ENCODE measurements around the gene B9D1. TPM values are rescaled to one million over a fixed set of nuclear protein-coding genes. Genes with fewer than 3 reads are reported as not detected.

B9D1 gene, protein sequence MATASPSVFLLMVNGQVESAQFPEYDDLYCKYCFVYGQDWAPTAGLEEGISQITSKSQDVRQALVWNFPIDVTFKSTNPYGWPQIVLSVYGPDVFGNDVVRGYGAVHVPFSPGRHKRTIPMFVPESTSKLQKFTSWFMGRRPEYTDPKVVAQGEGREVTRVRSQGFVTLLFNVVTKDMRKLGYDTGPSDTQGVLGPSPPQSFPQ
- total RNA-seq, result 17.8 and 32.2 TPM in 2 replicates

DNA sequence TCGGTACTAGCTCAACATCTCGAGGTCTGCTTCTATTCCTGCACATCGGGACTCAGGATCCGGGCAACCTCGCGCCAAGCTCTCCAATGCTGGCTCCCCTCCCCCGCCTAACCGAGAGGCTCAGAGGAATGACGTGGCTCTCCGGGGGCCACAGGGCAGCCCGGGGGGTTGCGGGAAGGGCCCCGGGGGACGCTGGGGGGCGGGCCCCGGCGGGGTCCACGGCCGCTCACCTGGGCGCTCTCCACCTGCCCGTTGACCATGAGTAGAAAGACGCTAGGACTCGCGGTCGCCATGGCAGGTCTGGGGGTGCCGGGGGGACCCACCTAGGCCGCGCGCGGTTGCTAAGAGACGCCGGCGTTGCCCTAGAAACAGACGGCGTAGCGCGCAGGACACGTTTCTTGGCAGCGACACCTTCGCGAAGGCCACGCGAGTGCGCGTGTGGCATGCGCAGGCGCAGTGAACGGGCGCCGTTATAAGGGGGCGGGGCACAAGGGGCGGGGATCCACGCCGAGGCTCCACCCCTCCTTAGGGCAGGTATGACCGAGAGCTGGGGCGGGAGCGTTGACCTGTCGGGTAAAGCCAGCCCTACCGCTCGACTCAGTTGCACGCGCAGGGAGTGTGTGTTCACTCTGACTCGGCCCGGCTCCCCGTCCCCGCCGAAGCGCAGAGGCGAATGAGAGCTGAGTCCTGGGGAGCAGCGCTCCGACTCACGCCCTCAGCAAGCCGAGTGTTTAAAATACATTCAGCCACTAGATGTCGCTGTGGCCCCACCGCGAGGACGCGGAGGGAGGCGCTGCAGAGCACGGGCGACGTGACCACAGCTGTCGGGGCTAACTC, at the start of gene B9D1:
B9D1 (minus strand) TSS at position 447 of the 837 bp plus-strand sequence; CDS start at position 293, 154 bp downstream.

DNA sequence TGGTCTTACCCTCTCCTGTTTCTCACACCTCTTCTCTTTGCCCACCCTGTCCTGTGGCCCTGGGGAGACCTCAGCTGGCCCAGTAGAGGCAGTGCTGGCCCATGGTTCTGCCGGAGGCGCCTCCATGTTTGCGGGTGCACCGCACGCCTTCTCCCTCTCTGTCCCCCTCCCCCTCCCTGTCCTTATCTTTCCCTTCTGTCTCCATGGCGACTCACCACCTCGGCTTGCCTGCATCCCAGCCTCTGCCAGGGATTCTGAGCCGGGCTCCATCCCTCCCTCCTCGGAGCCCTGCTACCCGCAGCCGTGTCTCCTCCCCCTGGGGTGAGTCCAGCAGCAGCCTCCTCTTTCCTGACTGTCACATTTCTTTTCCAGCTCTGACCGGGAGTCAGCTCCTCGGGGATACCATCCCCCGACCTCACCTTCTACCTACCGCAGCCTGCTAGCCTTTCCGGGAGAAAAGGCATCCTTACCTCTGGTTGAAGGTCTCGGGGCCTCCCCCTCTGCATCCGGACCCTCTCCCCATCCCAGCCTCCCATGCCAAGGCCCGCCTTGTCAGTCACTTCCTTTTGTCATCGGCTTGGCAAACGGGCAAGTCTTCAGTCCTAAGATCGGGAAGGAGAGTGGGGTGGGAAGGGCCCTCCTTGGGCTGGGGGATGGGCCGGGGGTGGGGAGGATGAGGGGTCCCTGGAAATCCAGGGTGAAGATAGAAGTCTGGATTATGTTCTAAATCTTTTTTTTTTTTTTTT, 48.5 kb upstream of the B9D1 start, which contains the start of gene RNF112:
RNF112 (plus strand) TSS at position 358 of the 746 bp plus-strand sequence; CDS start at position 535, 177 bp downstream.

DNA sequence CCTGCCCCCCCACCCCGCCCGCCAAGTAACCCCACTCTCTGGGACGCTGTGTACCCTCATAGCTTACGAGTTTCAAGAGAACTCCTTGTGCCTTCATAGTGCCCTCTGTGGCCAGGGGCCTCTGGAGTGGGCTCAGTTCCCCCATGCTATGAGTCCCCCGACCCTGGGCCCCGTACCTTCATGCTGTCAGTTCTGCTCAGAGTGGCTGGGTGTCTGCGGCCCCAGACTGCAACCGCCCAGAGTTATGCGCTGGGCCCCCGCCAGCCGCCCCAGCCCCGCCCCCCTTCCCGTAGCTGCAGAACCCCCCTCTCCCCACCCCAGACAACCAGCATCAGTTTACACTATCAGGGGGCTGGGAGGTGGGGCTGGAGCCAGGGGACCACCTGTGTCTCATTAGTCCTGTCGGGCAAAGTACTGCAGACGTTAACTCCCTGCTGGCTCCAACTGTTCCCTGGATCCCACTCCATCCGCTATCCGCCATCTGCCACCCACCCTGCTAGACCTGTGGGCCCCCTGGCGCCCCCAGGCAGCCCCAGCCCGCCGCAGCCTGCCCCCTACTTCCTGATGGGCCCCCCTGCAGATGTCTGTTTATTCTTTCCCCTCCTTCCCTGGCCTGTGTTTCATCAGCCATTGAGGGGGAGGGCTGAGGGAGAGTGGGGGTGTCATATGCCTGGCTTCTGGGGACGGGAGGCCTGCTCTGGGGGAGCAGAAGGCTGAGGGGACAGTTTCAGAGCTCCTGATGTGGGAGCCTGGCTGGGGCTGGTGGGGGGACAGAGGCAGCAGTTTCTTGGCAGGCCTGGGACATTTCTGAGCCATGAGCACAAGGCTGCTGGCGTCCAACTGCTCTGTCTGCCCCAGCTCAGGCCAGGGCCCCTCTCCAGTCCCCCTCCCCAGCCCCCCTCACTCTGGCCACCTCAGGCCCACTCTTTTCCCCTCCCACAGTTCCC, 24.7 kb upstream of the B9D1 start, which contains the start of gene MFAP4:
MFAP4 (minus strand) TSS at position 217 of the 947 bp plus-strand sequence; CDS start at position 182, 35 bp downstream.

DNA sequence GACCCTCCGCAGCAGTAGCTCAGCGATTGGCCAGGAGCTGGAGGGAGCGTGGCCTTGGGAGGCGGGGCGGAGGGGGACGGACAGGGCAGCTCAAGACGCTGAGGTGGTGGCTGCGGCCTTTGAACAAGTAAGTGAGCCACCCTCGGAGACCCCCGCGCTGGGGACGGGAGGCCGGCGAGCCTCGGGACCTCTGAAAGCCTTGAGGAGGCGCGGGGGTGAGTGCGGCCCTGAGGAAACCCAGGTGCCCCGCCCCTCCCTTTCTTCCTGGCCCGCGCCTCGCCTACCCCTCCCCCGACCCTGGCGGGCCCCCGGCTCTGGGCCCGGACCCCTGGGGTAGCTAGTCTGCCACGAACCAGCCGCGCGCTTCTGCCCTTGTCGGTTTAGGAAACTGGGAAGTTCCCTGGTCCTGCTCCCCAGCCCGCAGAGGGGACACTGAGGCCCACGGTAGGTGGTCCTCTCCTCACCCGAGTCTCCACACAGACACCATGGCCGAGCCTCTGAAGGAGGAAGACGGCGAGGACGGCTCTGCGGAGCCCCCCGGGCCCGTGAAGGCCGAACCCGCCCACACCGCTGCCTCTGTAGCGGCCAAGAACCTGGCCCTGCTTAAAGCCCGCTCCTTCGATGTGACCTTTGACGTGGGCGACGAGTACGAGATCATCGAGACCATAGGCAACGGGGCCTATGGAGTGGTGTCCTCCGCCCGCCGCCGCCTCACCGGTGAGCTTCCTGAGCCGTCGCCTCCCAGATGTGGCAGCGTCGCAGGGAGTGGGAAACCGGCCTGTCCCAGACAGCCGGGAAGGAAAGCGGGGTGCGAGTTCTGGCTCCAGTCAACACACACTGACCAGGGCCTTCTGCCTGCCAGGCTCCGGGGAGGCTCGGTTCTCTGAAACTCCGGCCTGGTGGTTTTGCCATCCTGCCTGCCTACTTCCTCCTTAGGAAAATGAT, 16.2 kb upstream of the B9D1 start, which contains the start of gene MAPK7:
MAPK7 (plus strand) TSS at position 83 of the 945 bp plus-strand sequence; CDS start at position 486, 403 bp downstream.

Other genes starting within 250 kb of the B9D1 start
- 0.20 TPM in 1 of 2 replicates, not detected in the other for gene GRAPL, start 235.1 kb downstream of the B9D1 start, total RNA-seq
- gene EPN2, start 125.4 kb downstream of the B9D1 start, total RNA-seq, result 43.1 and 44.3 TPM in 2 replicates
- gene MAPK7, start 15.8 kb upstream of the B9D1 start, total RNA-seq, result 32.5 and 49.9 TPM in 2 replicates
- 39.1 and 59.7 TPM in 2 replicates for gene MFAP4, start 24.5 kb upstream of the B9D1 start, total RNA-seq
- gene RNF112, start 48.5 kb upstream of the B9D1 start, total RNA-seq, result 1.6 and 5.0 TPM in 2 replicates
- 3.5 and 4.9 TPM in 2 replicates for gene SLC47A1, start 171.1 kb upstream of the B9D1 start, total RNA-seq

All from smooth muscle cell of the pulmonary artery (primary cell).